ENCODE results near the gene PLEKHM3. TPM values are rescaled to one million over a fixed set of nuclear protein-coding genes. Genes with fewer than 3 reads are reported as not detected.

Gene PLEKHM3
- total and polyA plus RNA-seq, 2 donors (not counting 1 experiment from before 2014, with no cell fraction given): 5.3 to 20.1 TPM

GRCh38 chr2:207778298-207778882 lies 246.9 kb downstream of the PLEKHM3 start:
- H3K4me1 ChIP-seq (ENCODE audit: control insufficient read depth, extremely low read depth, insufficient read depth, low read length): no peaks in the 10 kb centered on the region
- no peak overlapping the region for H3K4me3 ChIP-seq (replicated peaks in 1 of 4; ENCODE audit: control extremely low read depth in 1 of 4, insufficient read depth in 1 of 4, low read depth in 3 of 4, low read length in 4 of 4)
- no peak overlapping the region for H3K9ac ChIP-seq (ENCODE audit: insufficient read depth, low read length)
- no peaks in the 10 kb centered on the region for H4K20me1 ChIP-seq (ENCODE audit: control insufficient read depth, extremely low read depth, insufficient read depth, low read length)
- no peak for DNase-seq (ENCODE audit: low read depth in 2 of 2)
- no peak overlapping the region for H2AFZ ChIP-seq (ENCODE audit: low read length)
- H3K79me2 ChIP-seq (ENCODE audit: control insufficient read depth, insufficient read depth, low read length): no peaks in the 10 kb centered on the region
- H3K4me2 ChIP-seq (ENCODE audit: extremely low read depth, insufficient read depth, low read length): no peak overlapping the region
- no peaks in the 10 kb centered on the region for H3K9me3 ChIP-seq (ENCODE audit: control insufficient read depth, insufficient read depth, low read depth, low read length)
- no peak for TF ChIP-seq EZH2 (IDR thresholded peaks at IDR 0.05; ENCODE audit: low read length, missing control alignments)
- TF ChIP-seq, protein P1, sequence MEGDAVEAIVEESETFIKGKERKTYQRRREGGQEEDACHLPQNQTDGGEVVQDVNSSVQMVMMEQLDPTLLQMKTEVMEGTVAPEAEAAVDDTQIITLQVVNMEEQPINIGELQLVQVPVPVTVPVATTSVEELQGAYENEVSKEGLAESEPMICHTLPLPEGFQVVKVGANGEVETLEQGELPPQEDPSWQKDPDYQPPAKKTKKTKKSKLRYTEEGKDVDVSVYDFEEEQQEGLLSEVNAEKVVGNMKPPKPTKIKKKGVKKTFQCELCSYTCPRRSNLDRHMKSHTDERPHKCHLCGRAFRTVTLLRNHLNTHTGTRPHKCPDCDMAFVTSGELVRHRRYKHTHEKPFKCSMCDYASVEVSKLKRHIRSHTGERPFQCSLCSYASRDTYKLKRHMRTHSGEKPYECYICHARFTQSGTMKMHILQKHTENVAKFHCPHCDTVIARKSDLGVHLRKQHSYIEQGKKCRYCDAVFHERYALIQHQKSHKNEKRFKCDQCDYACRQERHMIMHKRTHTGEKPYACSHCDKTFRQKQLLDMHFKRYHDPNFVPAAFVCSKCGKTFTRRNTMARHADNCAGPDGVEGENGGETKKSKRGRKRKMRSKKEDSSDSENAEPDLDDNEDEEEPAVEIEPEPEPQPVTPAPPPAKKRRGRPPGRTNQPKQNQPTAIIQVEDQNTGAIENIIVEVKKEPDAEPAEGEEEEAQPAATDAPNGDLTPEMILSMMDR (conservative IDR thresholded peaks at IDR 0.05 in 1 of 2, IDR thresholded peaks at IDR 0.05 in 1 of 2; ENCODE audit: low read depth in 1 of 2, low read length in 2 of 2): no peak
- H3K27me3 ChIP-seq (ENCODE audit: control insufficient read depth, insufficient read depth, low read length): peaks cover 3% of the 10 kb centered on the region
- H3K27ac ChIP-seq (ENCODE audit: insufficient read depth, low read length): no peak overlapping the region
- H3K36me3 ChIP-seq (ENCODE audit: control insufficient read depth, insufficient read depth, low read length): no peaks in the 10 kb centered on the region

DNA sequence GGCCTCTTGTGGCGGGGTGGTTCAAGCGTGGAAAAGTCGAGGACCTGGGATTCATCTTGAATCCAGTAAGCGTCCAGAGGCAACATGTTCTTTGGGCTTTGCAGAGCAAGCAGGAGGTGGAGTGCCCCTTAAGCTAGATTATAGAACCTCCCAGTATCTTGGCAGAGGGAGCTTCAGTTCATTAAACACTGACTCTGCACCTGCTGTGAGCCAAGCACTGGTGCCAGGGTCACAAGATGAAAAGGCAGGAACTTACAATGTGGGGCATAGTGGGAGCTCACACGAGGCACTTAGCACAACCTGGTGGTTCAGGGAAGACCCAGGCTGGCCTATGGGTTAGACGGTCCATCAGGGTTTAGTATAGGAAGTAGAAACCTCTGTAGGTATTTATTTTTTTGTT lies 248.2 kb downstream of the PLEKHM3 start:
- H4K20me1 ChIP-seq (ENCODE audit: control insufficient read depth, extremely low read depth, insufficient read depth, low read length): no peaks in the 10 kb centered on the region
- no peak overlapping the region for H3K4me2 ChIP-seq (ENCODE audit: extremely low read depth, insufficient read depth, low read length)
- no peak overlapping the region for H3K4me3 ChIP-seq (replicated peaks in 1 of 4; ENCODE audit: control extremely low read depth in 1 of 4, insufficient read depth in 1 of 4, low read depth in 3 of 4, low read length in 4 of 4)
- no peak overlapping the region for H3K27ac ChIP-seq (ENCODE audit: insufficient read depth, low read length)
- no peak for DNase-seq (ENCODE audit: low read depth in 2 of 2)
- TF ChIP-seq EZH2 (IDR thresholded peaks at IDR 0.05; ENCODE audit: low read length, missing control alignments): no peak
- no peak overlapping the region for H2AFZ ChIP-seq (ENCODE audit: low read length)
- no peak overlapping the region for H3K9ac ChIP-seq (ENCODE audit: insufficient read depth, low read length)
- H3K4me1 ChIP-seq (ENCODE audit: control insufficient read depth, extremely low read depth, insufficient read depth, low read length): no peaks in the 10 kb centered on the region
- H3K79me2 ChIP-seq (ENCODE audit: control insufficient read depth, insufficient read depth, low read length): no peaks in the 10 kb centered on the region
- no peaks in the 10 kb centered on the region for H3K36me3 ChIP-seq (ENCODE audit: control insufficient read depth, insufficient read depth, low read length)
- H3K9me3 ChIP-seq (ENCODE audit: control insufficient read depth, insufficient read depth, low read depth, low read length): no peaks in the 10 kb centered on the region
- peaks cover 3% of the 10 kb centered on the region for H3K27me3 ChIP-seq (ENCODE audit: control insufficient read depth, insufficient read depth, low read length)

GRCh38 chr2:207775473-207775872 lies 249.9 kb downstream of the PLEKHM3 start:
- Histone ChIP-seq H3K79me2 (ENCODE audit: control insufficient read depth, insufficient read depth, low read length) (no peaks in the 10 kb centered on the region), H3K36me3 (ENCODE audit: control insufficient read depth, insufficient read depth, low read length) (no peaks in the 10 kb centered on the region), H3K27ac (ENCODE audit: insufficient read depth, low read length) (no peak overlapping the region), H3K4me3 (replicated peaks in 1 of 4; ENCODE audit: control extremely low read depth in 1 of 4, insufficient read depth in 1 of 4, low read depth in 3 of 4, low read length in 4 of 4) (no peak overlapping the region), H3K27me3 (ENCODE audit: control insufficient read depth, insufficient read depth, low read length) (no peaks in the 10 kb centered on the region), H4K20me1 (ENCODE audit: control insufficient read depth, extremely low read depth, insufficient read depth, low read length) (no peaks in the 10 kb centered on the region), H3K9me3 (ENCODE audit: control insufficient read depth, insufficient read depth, low read depth, low read length) (no peaks in the 10 kb centered on the region), H3K9ac (ENCODE audit: insufficient read depth, low read length) (no peak overlapping the region), H2AFZ (ENCODE audit: low read length) (no peak overlapping the region), H3K4me1 (ENCODE audit: control insufficient read depth, extremely low read depth, insufficient read depth, low read length) (no peaks in the 10 kb centered on the region), H3K4me2 (ENCODE audit: extremely low read depth, insufficient read depth, low read length) (no peak overlapping the region)
- DNase-seq (ENCODE audit: low read depth in 2 of 2): no peak
- TF ChIP-seq, protein P1 (conservative IDR thresholded peaks at IDR 0.05 in 1 of 2, IDR thresholded peaks at IDR 0.05 in 1 of 2; ENCODE audit: low read depth in 1 of 2, low read length in 2 of 2): no peak
- TF ChIP-seq EZH2 (IDR thresholded peaks at IDR 0.05; ENCODE audit: low read length, missing control alignments): no peak

All from fibroblast of lung (primary cell).